HEK293 (cell line): ENCODE measurements around the gene SYNJ2.

Experiments
- CTCF ChIA-PET: fragments of 350-600 bp; formaldehyde crosslinking; extraction: SDS; loops from one replicate; lab custom pipeline; 2021; ENCODE audit warnings: antibody characterized with exemption; lab: Yijun Ruan, JAX
- POLR2A ChIA-PET: fragments of 300-600 bp; formaldehyde crosslinking; extraction: SDS; loops from one replicate; lab custom pipeline; 2020; ENCODE audit warnings: antibody characterized with exemption, inconsistent platforms; lab: Yijun Ruan, JAX
- H3K27ac ChIP-seq: fragments of 200-500 bp; sonication (Bioruptor generic); 2 replicates; pipeline ENCODE4 v1.5.1; 2014; ENCODE audit warnings: low read depth, low read length, control low read depth, inconsistent platforms; ENCODE audit errors: extremely low read depth
- H3K36me3 ChIP-seq, 2 experiments: fragments of 200-500 bp in 1 of 2; sonication (Bioruptor generic) in 1 of 2; 1 replicate in 1 of 2; 2 replicates in 1 of 2; pipeline ENCODE4 v1.5.1; 2014 to 2017; ENCODE audit warnings: inconsistent platforms in 2 of 2, low read length in 2 of 2; ENCODE audit not compliant: control insufficient read depth in 2 of 2, insufficient read depth in 1 of 2
- H3K4me1 ChIP-seq: fragments of 200-500 bp; sonication (Bioruptor generic); 2 replicates; pipeline ENCODE4 v1.5.1; 2014; ENCODE audit warnings: mild to moderate bottlenecking, low read length, inconsistent platforms; ENCODE audit not compliant: control insufficient read depth, insufficient read depth
- H3K4me3 ChIP-seq: 2 replicates; pipeline ENCODE4 v1.5.1; 2011; ENCODE audit warnings: low read depth, mild to moderate bottlenecking, control low read depth, low read length, moderate library complexity
- H3K9me3 ChIP-seq: fragments of 200-500 bp; sonication (Bioruptor generic); 2 replicates; pipeline ENCODE4 v1.5.1; 2014; ENCODE audit warnings: low read depth, low read length, inconsistent platforms; ENCODE audit not compliant: control insufficient read depth, insufficient read depth
- KLF16 ChIP-seq: fragments of 450-650 bp; formaldehyde crosslinking; IDR thresholded peaks from 2 replicates; pipeline ENCODE4 v1.5.1; 2017; ENCODE audit warnings: missing biosample characterization, missing genetic modification characterization
- ZFHX2 ChIP-seq: fragments of 450-650 bp; formaldehyde crosslinking; conservative IDR thresholded peaks from 2 replicates; pipeline ENCODE4 v1.5.1; 2016; ENCODE audit warnings: missing biosample characterization, missing genetic modification characterization
- ZNF112 ChIP-seq: fragments of 450-650 bp; formaldehyde crosslinking; IDR thresholded peaks from 2 replicates; pipeline ENCODE4 v1.5.0; 2017; ENCODE audit warnings: missing biosample characterization, missing genetic modification characterization
- ZNF133 ChIP-seq: fragments of 450-650 bp; formaldehyde crosslinking; IDR thresholded peaks from 2 replicates; pipeline ENCODE4 v1.5.1; 2016; ENCODE audit warnings: missing biosample characterization, missing genetic modification characterization
- ZNF140 ChIP-seq: fragments of 450-650 bp; formaldehyde crosslinking; IDR thresholded peaks from 2 replicates; pipeline ENCODE4 v1.5.1; 2016; ENCODE audit warnings: missing biosample characterization, missing genetic modification characterization
- ZNF529 ChIP-seq: fragments of 450-650 bp; formaldehyde crosslinking; IDR thresholded peaks from 2 replicates; pipeline ENCODE4 v1.5.1; 2017; ENCODE audit warnings: missing genetic modification characterization, missing biosample characterization; ENCODE audit not compliant: insufficient replicate concordance
- ZNF660 ChIP-seq: fragments of 450-650 bp; IDR thresholded peaks from 2 replicates; pipeline ENCODE4 v1.5.1; 2018; ENCODE audit warnings: missing biosample characterization, mild to moderate bottlenecking, missing genetic modification characterization
- TF ChIP-seq, protein P1 (sequence below): fragments of 450-650 bp; formaldehyde crosslinking; IDR thresholded peaks from 2 replicates; pipeline ENCODE4 v1.5.1; 2016; ENCODE audit warnings: missing biosample characterization, missing genetic modification characterization, borderline replicate concordance
- TF ChIP-seq, protein P2 (sequence below): fragments of 450-650 bp; formaldehyde crosslinking; IDR thresholded peaks from 2 replicates; pipeline ENCODE4 v1.5.1; 2016; ENCODE audit warnings: missing biosample characterization, missing genetic modification characterization

SYNJ2 gene

DNA sequence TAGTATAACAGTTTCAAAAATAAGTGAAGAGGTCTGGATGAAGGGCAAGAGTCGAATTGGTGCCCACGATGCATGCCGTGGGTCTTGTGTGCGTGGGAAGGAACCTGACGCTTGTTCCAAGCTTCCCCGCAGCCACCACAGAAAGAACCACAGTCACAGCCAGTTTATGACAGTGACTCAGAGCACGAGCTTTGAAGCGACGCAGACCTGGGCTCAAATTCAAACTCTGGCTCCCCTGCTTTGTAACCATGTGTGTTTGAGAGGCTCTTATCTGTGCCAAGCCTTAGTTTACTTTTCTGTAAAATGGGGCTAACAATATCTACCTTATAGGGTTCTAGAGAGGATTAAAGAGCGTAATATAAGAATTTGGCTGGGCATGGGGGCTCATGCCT, 65.5 kb downstream of the SYNJ2 start (continued):
- TF ChIP-seq, protein P1, sequence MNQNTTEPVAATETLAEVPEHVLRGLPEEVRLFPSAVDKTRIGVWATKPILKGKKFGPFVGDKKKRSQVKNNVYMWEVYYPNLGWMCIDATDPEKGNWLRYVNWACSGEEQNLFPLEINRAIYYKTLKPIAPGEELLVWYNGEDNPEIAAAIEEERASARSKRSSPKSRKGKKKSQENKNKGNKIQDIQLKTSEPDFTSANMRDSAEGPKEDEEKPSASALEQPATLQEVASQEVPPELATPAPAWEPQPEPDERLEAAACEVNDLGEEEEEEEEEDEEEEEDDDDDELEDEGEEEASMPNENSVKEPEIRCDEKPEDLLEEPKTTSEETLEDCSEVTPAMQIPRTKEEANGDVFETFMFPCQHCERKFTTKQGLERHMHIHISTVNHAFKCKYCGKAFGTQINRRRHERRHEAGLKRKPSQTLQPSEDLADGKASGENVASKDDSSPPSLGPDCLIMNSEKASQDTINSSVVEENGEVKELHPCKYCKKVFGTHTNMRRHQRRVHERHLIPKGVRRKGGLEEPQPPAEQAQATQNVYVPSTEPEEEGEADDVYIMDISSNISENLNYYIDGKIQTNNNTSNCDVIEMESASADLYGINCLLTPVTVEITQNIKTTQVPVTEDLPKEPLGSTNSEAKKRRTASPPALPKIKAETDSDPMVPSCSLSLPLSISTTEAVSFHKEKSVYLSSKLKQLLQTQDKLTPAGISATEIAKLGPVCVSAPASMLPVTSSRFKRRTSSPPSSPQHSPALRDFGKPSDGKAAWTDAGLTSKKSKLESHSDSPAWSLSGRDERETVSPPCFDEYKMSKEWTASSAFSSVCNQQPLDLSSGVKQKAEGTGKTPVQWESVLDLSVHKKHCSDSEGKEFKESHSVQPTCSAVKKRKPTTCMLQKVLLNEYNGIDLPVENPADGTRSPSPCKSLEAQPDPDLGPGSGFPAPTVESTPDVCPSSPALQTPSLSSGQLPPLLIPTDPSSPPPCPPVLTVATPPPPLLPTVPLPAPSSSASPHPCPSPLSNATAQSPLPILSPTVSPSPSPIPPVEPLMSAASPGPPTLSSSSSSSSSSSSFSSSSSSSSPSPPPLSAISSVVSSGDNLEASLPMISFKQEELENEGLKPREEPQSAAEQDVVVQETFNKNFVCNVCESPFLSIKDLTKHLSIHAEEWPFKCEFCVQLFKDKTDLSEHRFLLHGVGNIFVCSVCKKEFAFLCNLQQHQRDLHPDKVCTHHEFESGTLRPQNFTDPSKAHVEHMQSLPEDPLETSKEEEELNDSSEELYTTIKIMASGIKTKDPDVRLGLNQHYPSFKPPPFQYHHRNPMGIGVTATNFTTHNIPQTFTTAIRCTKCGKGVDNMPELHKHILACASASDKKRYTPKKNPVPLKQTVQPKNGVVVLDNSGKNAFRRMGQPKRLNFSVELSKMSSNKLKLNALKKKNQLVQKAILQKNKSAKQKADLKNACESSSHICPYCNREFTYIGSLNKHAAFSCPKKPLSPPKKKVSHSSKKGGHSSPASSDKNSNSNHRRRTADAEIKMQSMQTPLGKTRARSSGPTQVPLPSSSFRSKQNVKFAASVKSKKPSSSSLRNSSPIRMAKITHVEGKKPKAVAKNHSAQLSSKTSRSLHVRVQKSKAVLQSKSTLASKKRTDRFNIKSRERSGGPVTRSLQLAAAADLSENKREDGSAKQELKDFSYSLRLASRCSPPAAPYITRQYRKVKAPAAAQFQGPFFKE (tag by site-specific recombination): no peak
- TF ChIP-seq ZFHX2 (no peak), ZNF660 (tag by site-specific recombination) (no peak), ZNF140 (tag by site-specific recombination) (no peak), ZNF529 (tag by site-specific recombination) (no peak)
- TF ChIP-seq, all 188 proteins: peak for 0

DNA sequence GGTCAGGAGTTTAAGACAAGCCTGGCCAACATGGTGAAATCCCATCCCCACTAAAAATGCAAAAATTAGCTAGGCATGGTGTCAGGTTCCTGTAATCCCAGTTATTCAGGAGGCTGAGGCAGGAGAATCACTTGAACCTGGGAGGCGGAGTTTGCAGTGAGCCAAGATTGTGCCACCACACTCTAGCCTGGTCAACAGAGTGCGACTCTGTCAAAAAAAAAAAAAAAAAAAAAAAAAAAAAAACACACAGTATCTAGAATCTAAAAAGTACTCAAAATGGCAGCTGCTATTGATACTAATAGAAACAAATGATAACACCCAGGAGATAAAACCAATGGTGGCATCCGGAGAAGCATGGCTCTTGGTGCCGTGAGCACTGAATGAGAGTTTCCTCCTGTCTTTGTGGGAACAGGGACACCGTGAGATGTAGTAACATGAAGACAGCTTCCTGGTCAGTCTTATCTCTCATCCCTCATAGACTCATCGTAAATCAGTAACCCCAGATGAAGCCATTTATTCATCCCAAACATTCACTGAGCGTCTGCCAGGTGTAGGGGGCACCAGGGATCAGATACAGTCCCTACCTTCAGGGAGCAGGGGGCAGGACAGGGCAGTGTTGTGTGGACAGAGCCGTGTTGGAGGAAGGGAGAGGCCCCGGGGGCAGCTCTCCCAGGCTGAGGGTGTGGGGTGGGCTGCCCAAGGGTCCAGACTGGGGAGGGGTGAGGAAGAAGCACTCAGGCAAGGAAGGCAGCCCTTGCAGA, 66.1 kb downstream of the SYNJ2 start:
- ChIA-PET POLR2A (interaction anchor here (2.0 kb wide), 1 partner anchor 16 kb away, joined by 6 read pairs; no protein-coding TSS in a partner anchor), CTCF (interaction anchor here (0.6 to 1.9 kb wide), 4 partner anchors 13 to 25 kb away, joined by 3 to 13 read pairs (median 7); no protein-coding TSS in a partner anchor)
- no peaks in the 10 kb centered on the region for H3K9me3 ChIP-seq
- no peak overlapping the region for H3K4me3 ChIP-seq
- H3K36me3 ChIP-seq: peaks cover 0 to 23% of the 10 kb centered on the region in 2 experiments; a peak in 1 of 3 replicates
- no peaks in the 10 kb centered on the region for H3K4me1 ChIP-seq
- TF ChIP-seq ZNF133: no peak
- TF ChIP-seq, protein P2, sequence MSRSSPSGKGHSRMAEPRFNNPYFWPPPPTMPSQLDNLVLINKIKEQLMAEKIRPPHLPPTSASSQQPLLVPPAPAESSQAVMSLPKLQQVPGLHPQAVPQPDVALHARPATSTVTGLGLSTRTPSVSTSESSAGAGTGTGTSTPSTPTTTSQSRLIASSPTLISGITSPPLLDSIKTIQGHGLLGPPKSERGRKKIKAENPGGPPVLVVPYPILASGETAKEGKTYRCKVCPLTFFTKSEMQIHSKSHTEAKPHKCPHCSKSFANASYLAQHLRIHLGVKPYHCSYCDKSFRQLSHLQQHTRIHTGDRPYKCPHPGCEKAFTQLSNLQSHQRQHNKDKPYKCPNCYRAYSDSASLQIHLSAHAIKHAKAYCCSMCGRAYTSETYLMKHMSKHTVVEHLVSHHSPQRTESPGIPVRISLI: peak; percentile 70
- no peak overlapping the region for H3K27ac ChIP-seq

DNA sequence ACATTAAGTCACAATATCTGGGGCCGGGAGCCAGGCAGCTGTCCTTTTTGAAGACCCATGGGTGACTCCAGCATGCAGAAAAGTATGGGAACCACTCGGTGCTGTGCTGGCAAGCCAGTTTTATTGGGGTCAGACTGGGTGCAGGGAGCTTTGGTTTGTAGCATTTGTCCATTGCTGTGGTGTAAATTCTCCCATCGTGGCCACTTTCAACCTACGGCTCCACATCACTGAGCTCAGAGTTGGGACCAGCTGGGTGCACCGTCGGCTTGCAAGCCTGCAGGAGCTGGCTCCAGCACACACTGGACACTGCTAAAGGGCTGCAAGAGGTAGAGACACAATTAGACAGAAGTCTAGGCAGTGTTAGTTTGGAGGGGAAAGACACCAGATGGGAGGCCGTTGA, 66.9 kb downstream of the SYNJ2 start:
- CTCF ChIA-PET: interaction anchor here (1.0 to 1.9 kb wide), 3 partner anchors 14 to 23 kb away, joined by 4 to 13 read pairs (median 8); no protein-coding TSS in a partner anchor
- peak; percentile 63; the same call in 1 of the 2 replicates for TF ChIP-seq ZNF112 (tag by site-specific recombination)
- no peak for TF ChIP-seq KLF16 (tag by site-specific recombination)
- TF ChIP-seq, all 188 proteins: peak for 1
- peaks cover 0 to 18% of the 10 kb centered on the region in 2 experiments; a peak in 1 of 3 replicates for H3K36me3 ChIP-seq
- no peak overlapping the region for H3K27ac ChIP-seq
- no peaks in the 10 kb centered on the region for H3K9me3 ChIP-seq
- POLR2A ChIA-PET: interaction anchor here (0.9 to 2.0 kb wide), 2 partner anchors 8 to 17 kb away, joined by 4 to 6 read pairs; no protein-coding TSS in a partner anchor
- no peaks in the 10 kb centered on the region for H3K4me1 ChIP-seq
- no peak overlapping the region for H3K4me3 ChIP-seq
